GM12891 (cell line): ENCODE results near the gene TAAR8.

Source experiments
- POLR2A ChIP-seq: IDR thresholded peaks from 2 replicates; pipeline ENCODE4 v1.6.1; 2011; ENCODE audit warnings: low read depth, low read length, control low read depth
- POLR2AphosphoS5 ChIP-seq: IDR thresholded peaks from 2 replicates; pipeline ENCODE4 v1.6.1; 2011; ENCODE audit warnings: low read depth, low read length, control low read depth
- TAF1 ChIP-seq: IDR thresholded peaks from 2 replicates; pipeline ENCODE4 v1.6.1; 2011; ENCODE audit warnings: low read depth, low read length, control low read depth

GRCh38 chr6:132526461-132526860, 26.0 kb upstream of the TAAR8 start:
- TF ChIP-seq POLR2A (no peak), TAF1 (no peak), POLR2AphosphoS5 (no peak)
